Measurements from ENCODE around the gene CYP3A7.
"Not testable (repeated sequence)": the region's sequence is repeated elsewhere in the genome, so short reads cannot be mapped to it uniquely, and the experiment has no call there.

CYP3A7 gene

DNA sequence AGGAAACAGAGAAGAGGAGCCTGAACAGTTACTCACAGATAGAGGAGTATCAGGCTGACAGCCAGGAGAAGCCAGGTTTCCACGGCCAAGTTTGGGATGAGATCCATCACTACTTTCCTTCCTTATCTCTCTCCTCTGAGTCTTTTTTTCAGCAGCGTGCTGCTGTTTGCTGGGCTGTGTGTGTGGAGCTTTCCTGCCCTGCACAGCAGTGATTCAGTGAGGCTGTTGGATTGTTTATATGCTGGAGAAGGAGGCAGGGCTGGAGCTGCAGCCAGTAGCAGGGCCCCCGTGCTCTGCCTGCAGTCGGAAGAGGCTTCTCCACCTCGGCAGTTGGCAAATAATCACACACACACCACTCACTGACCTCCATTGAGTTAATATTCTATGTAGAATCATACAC is at the start of gene CYP3A7:
CYP3A7 (minus strand) TSS at position 210 of the 400 bp plus-strand sequence; CDS start at position 107, 103 bp downstream.
- no peak for DNase-seq

GRCh38 chr7:99784007-99784406 is 49.0 kb upstream of the CYP3A7 start, which contains the start of gene CYP3A4:
CYP3A4 (minus strand) TSS chr7:99784184; CDS start chr7:99784081, 103 bp downstream.
- DNase-seq = no peak

DNA sequence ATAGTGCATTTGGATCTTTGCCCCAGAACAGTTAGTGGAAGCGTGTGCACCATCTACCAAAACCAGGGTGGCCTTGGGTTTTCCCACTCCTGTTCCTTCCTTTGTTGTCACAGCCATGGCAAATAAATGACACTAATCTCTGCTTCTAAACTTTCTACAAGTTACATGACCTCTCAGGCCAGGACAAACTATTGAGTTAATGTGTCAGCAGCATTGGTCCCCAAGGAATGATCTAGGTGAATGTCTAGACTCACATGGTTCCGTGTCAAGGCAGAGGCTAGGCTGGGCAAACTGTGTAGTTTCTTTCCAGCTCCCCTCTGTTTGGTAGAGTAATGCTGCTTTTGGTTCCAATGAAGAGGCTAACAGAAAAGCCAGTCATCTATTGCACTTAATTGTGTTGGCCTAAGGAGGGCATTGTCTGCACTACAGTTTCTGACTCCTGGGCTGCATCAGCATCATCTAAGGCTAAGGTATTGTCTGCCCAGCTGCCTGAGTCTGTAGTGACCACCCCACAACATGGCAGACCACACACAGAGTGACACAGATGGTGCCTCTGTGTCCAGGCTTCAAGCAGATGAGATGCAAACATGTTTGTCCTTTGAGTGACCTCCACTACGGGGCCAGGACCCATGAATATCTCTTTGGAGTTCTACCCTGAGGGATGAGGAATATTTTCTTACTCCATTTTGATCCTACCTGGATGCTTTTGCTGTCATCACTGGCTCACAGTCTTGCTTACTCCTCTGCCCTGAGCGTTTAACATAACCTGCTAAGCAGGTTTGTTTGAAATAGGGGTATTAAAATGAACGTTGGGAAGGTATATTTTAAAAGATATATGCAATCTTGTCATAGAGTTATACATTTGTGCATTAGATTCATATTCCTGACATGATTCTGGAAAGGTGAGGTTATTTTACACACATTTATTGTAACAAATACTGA is 47.3 kb upstream of the CYP3A7 start:
- no peak for DNase-seq

DNA sequence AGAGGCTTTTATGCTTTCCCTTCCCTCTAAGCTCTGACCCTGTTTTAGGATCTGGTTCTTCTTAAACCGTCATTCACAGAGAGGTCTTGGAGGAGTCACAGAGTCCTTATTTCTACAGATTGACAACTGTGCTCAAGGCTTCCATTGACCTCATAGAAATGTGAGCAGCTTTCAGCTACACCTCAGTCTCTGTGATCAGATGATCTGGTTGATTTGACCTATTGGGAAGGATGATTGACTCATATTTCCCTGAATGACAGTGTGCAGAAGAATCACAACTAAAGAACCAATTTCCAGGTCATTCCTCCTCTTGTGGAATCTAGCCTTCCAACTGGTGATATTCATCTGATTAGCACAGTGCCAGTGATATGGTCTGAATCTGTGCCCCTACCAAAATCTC is 45.6 kb upstream of the CYP3A7 start:
- no peak for DNase-seq

DNA sequence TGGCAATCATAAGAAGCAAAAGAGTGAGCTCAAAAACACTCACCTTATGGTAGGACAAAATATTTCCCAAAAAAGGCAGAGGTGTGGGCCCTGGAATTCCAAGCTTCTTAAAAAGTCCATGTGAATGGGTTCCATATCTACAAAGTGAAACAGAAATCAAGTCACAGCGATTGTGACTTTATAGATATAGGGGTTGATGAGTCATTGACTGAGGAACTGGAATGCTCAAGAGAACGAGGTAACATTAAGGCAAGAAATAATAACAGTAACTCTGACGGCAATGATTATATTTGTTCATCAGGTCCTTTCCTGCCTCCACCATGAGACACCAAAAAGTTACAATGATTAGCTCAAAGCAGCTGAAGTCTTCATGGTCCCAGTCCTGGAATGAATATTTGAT is 45.0 kb upstream of the CYP3A7 start:
- DNase-seq = no peak

GRCh38 chr7:99778880-99779279 is 43.9 kb upstream of the CYP3A7 start:
- DNase-seq = no peak

GRCh38 chr7:99773395-99773794 is 38.4 kb upstream of the CYP3A7 start:
- not testable (repeated sequence) for DNase-seq

- no peak for DNase-seq
Observed at GRCh38 chr7:99772565-99772964, 37.6 kb upstream of the CYP3A7 start.

- DNase-seq = not testable (repeated sequence)
Observed at GRCh38 chr7:99769494-99769893, 34.5 kb upstream of the CYP3A7 start.

GRCh38 chr7:99768471-99768870 is 33.5 kb upstream of the CYP3A7 start:
- no peak for DNase-seq

GRCh38 chr7:99767662-99768061 is 32.7 kb upstream of the CYP3A7 start:
- DNase-seq = no peak

GRCh38 chr7:99766484-99767099 is 31.6 kb upstream of the CYP3A7 start:
- no peak for DNase-seq

- DNase-seq = no peak
Observed at GRCh38 chr7:99764478-99764877, 29.5 kb upstream of the CYP3A7 start.

- no peak for DNase-seq
Observed at GRCh38 chr7:99762680-99763327, 27.8 kb upstream of the CYP3A7 start.

DNA sequence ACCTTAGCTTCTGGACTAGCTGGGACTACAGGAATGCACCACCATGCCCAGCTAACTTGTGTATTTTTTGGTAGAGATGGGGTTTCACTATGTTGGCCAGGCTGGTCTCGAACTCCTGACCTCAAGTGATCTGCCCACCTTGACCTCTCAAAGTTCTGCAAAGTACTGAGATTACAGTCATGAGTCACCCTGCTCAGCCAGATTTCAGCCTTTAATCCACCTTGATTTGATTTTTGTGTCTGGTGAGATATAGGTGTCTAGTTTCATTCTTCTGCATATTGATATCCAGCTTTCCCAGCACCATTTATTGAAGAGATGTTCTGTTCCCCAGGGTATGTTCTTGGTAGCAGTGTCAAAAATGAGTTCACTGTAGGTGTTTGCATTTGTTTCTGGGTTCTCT is 20.1 kb upstream of the CYP3A7 start:
- DNase-seq = no peak

DNA sequence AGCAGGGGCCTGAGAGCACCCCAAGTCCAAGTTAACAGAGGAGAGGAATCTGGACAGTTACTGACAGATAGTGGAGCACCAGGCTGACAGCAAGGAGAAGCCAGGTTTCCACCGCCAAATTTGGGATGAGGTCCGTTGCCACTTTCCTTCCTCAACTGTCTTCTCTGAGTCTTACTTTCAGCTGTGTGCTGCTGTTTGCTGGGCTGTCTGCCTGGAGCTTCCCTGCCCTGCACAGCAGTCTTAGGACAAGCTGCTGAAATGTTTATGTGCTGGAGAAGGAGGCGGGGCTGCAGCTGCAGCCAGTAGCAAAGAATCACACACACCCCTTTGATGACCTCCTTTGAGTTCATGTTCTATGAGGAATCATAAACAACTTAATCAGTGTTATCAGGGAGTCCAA is 17.4 kb upstream of the CYP3A7 start:
- DNase-seq = no peak

- not testable (repeated sequence) for DNase-seq
Observed at GRCh38 chr7:99751322-99752052, 16.5 kb upstream of the CYP3A7 start.

DNA sequence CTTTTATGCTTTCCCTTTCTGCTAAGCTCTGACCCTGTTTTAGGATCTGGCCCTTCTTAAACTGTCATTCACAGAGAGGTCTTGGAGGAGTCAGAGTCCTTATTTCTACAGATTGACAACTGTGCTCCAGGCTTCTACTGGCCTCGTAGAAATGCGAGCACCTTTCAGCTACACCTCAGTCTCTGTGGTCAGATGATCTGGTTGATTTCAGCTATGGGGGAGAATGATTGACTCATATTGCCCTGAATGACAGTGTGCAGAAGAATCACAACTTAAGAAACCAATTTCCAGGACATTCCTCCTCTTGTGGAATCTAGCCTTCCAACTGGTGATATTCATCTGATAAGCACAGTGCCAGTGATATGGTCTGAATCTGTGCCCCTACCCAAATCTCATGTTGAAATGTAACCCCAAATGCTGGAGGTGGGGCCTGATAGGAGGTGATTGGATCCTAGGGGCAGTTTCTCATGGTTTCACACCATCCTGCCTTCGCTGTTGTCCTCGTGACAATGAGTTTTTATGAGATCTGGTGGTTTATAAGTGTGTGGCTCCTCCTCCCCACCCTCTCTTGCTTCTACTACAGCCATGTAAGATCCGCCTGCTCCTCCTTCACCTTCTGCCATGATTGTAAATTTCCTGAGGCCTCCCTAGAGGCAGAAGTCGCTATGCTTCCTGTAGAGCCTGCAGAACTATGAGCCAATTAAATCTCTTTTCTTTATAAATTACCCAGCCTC is 14.0 kb upstream of the CYP3A7 start:
- no peak for DNase-seq

GRCh38 chr7:99746915-99747314 is 11.9 kb upstream of the CYP3A7 start:
- DNase-seq = not testable (repeated sequence)

GRCh38 chr7:99745395-99745794 is 10.4 kb upstream of the CYP3A7 start:
- not testable (repeated sequence) for DNase-seq

DNA sequence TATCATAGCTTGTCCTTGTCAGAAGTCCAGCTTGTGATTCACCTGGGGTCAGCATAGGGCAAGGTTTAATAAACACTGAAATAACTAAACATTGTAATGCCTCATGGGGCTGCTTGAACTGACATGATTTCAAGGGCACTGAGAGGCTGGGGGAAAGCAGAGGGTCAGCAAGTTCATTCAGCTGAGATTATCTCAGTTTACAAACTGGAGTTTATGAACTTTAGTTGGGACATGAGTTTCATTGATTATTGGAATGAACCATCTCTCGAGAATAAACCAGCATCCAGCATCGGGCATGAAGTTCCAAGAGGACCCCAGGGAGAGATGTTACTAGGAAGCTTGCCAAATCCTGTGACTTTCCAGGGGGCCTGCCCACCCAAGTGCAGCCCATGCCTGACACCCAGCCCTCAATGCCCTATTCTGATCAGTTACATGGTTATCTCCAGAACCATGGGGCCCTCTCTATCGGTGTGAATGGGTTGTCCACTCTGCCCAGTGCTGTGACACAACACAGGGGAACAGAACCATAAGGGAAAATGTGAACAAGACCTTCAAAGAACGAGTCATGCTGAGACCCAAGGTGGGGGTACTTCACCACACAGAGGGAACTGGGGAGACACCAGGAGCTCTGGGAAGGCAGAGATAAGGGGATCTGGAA is 7.9 kb upstream of the CYP3A7 start:
- DNase-seq = no peak

GRCh38 chr7:99741441-99741795 is 6.4 kb upstream of the CYP3A7 start:
- no peak for DNase-seq
